Mesendoderm (in vitro differentiated cells): ENCODE data around the gene IMP4.

ENCODE experiments used
- DNase-seq: peaks from one replicate; pipeline ENCODE4 v3.0.0; 2013
- H2AK5ac ChIP-seq: 2 replicates; pipeline ENCODE4 v1.6.1; 2013; ENCODE audit warnings: low read length, inconsistent platforms
- H2BK120ac ChIP-seq: 2 replicates; pipeline ENCODE4 v1.6.1; 2013; ENCODE audit warnings: low read depth, mild to moderate bottlenecking, low read length, moderate library complexity, mixed read lengths
- H2BK15ac ChIP-seq: replicated peaks from 2 replicates; pipeline ENCODE4 v1.6.1; 2013; ENCODE audit warnings: low read depth, mild to moderate bottlenecking, moderate library complexity
- H2BK5ac ChIP-seq: 2 replicates; pipeline ENCODE4 v1.6.1; 2013; ENCODE audit warnings: low read length, inconsistent platforms
- H3K18ac ChIP-seq: 2 replicates; pipeline ENCODE4 v1.6.1; 2013; ENCODE audit warnings: mild to moderate bottlenecking, low read length, mixed read lengths
- H3K23ac ChIP-seq: one replicate; pipeline ENCODE4 v1.6.1; 2013; ENCODE audit warnings: low read length
- H3K27ac ChIP-seq: 2 replicates; pipeline ENCODE4 v1.5.1; 2013; ENCODE audit warnings: low read depth, mild to moderate bottlenecking, inconsistent platforms, low read length, moderate library complexity
- H3K27me3 ChIP-seq: 2 replicates; pipeline ENCODE4 v1.6.1; 2013; ENCODE audit warnings: low read length, control low read depth, mild to moderate bottlenecking, inconsistent platforms; ENCODE audit not compliant: insufficient read depth, poor library complexity
- H3K36me3 ChIP-seq: 2 replicates; pipeline ENCODE4 v1.6.1; 2013; ENCODE audit warnings: low read length, inconsistent platforms; ENCODE audit not compliant: control insufficient read depth, insufficient read depth
- H3K4ac ChIP-seq: one replicate; pipeline ENCODE4 v1.6.1; 2013; ENCODE audit warnings: low read depth, mild to moderate bottlenecking, low read length, moderate library complexity
- H3K4me1 ChIP-seq: 2 replicates; pipeline ENCODE4 v1.6.1; 2013; ENCODE audit warnings: low read depth, low read length, inconsistent platforms; ENCODE audit not compliant: control insufficient read depth
- H3K4me2 ChIP-seq: 2 replicates; pipeline ENCODE4 v1.6.1; 2013; ENCODE audit warnings: low read length
- H3K4me3 ChIP-seq: 2 replicates; pipeline ENCODE4 v1.5.1; 2013; ENCODE audit warnings: mild to moderate bottlenecking, low read length
- H3K56ac ChIP-seq: one replicate; pipeline ENCODE4 v1.6.1; 2013; ENCODE audit warnings: low read length
- H3K79me1 ChIP-seq: 2 replicates; pipeline ENCODE4 v1.6.1; 2013; ENCODE audit warnings: low read length, inconsistent platforms
- H3K79me2 ChIP-seq: 2 replicates; pipeline ENCODE4 v1.6.1; 2013; ENCODE audit warnings: mild to moderate bottlenecking, low read length; ENCODE audit not compliant: control insufficient read depth, insufficient read depth
- H3K9ac ChIP-seq: 2 replicates; pipeline ENCODE4 v1.6.1; 2013; ENCODE audit warnings: low read length, inconsistent platforms
- H4K5ac ChIP-seq: one replicate; pipeline ENCODE4 v1.6.1; 2013; ENCODE audit warnings: low read length
- H4K8ac ChIP-seq: one replicate; pipeline ENCODE4 v1.6.1; 2013; ENCODE audit warnings: low read depth, mild to moderate bottlenecking, control low read depth, low read length, moderate library complexity
- WGBS: extraction: QIAGEN DNeasy Blood & Tissue Kit; methylation state at CpG from one replicate; pipeline ENCODE4 v1.1.7; 2013; ENCODE audit warnings: low lambda C conversion rate, missing lambda C conversion rate; ENCODE audit not compliant: insufficient coverage; ENCODE audit errors: extremely low coverage; 5-methylcytosine and 5-hydroxymethylcytosine counted together

Gene IMP4

GRCh38 chr2:130376433-130377293, 34.0 kb downstream of the IMP4 start:
- Histone ChIP-seq H3K27ac (no peak overlapping the region), H3K9ac (no peak overlapping the region), H3K4me2 (no peak overlapping the region), H2AK5ac (no peak overlapping the region), H3K56ac (no peak overlapping the region), H4K5ac (no peak overlapping the region), H3K4me1 (peaks cover 8% of the 10 kb centered on the region), H3K79me2 (no peaks in the 10 kb centered on the region), H3K27me3 (no peaks in the 10 kb centered on the region), H3K79me1 (peaks cover 3% of the 10 kb centered on the region), H4K8ac (no peak overlapping the region), H2BK15ac (no peak overlapping the region), H3K4ac (no peak overlapping the region), H3K18ac (no peak overlapping the region), H3K23ac (no peak overlapping the region), H2BK5ac (no peak overlapping the region), H3K36me3 (no peaks in the 10 kb centered on the region), H3K4me3 (no peak overlapping the region), H2BK120ac (no peak overlapping the region)
- no CpG with 5 or more reads among the region's 11 CpGs for WGBS
- DNase-seq: peak; percentile 46

- Histone ChIP-seq H2BK15ac (no peak overlapping the region), H3K79me2 (no peaks in the 10 kb centered on the region), H3K27me3 (no peaks in the 10 kb centered on the region), H3K4me3 (no peak overlapping the region), H4K5ac (no peak overlapping the region), H3K4me1 (peaks cover 8% of the 10 kb centered on the region), H3K23ac (no peak overlapping the region), H2BK5ac (no peak overlapping the region), H2BK120ac (no peak overlapping the region), H4K8ac (no peak overlapping the region), H3K4me2 (no peak overlapping the region), H3K79me1 (peaks cover 3% of the 10 kb centered on the region), H3K18ac (no peak overlapping the region), H3K9ac (no peak overlapping the region), H3K27ac (no peak overlapping the region), H3K36me3 (no peaks in the 10 kb centered on the region), H3K4ac (no peak overlapping the region), H3K56ac (no peak overlapping the region), H2AK5ac (no peak overlapping the region)
- no peak for DNase-seq
- WGBS: no CpG with 5 or more reads among the region's 5 CpGs
Observed at GRCh38 chr2:130377491-130377890, 34.8 kb downstream of the IMP4 start.

GRCh38 chr2:130378206-130378897, 35.7 kb downstream of the IMP4 start:
- Histone ChIP-seq H2BK5ac (no peak overlapping the region), H3K4me2 (no peak overlapping the region), H2BK15ac (no peak overlapping the region), H3K4me1 (peaks cover 4% of the 10 kb centered on the region), H3K18ac (no peak overlapping the region), H4K8ac (no peak overlapping the region), H3K79me2 (no peaks in the 10 kb centered on the region), H3K27ac (no peak overlapping the region), H3K36me3 (no peaks in the 10 kb centered on the region), H4K5ac (no peak overlapping the region), H3K56ac (no peak overlapping the region), H3K79me1 (peaks cover 2% of the 10 kb centered on the region), H3K4ac (no peak overlapping the region), H3K23ac (no peak overlapping the region), H3K4me3 (no peak overlapping the region), H2AK5ac (no peak overlapping the region), H3K27me3 (no peaks in the 10 kb centered on the region), H3K9ac (no peak overlapping the region), H2BK120ac (no peak overlapping the region)
- no peak for DNase-seq
- WGBS: no CpG with 5 or more reads among the region's 3 CpGs

GRCh38 chr2:130378898-130379214, 36.2 kb downstream of the IMP4 start:
- no peak for DNase-seq
- Histone ChIP-seq H3K27me3 (no peaks in the 10 kb centered on the region), H2BK15ac (no peak overlapping the region), H3K56ac (no peak overlapping the region), H2BK5ac (no peak overlapping the region), H3K79me2 (no peaks in the 10 kb centered on the region), H3K36me3 (no peaks in the 10 kb centered on the region), H3K79me1 (no peaks in the 10 kb centered on the region), H3K4me1 (peaks cover 3% of the 10 kb centered on the region), H3K27ac (no peak overlapping the region), H4K5ac (no peak overlapping the region), H3K4ac (no peak overlapping the region), H3K9ac (no peak overlapping the region), H3K18ac (no peak overlapping the region), H2BK120ac (no peak overlapping the region), H4K8ac (no peak overlapping the region), H3K4me3 (no peak overlapping the region), H2AK5ac (no peak overlapping the region), H3K23ac (no peak overlapping the region), H3K4me2 (no peak overlapping the region)
- WGBS: no CpG with 5 or more reads among the region's 3 CpGs

GRCh38 chr2:130380096-130380934, 37.6 kb downstream of the IMP4 start:
- WGBS: no CpG with 5 or more reads among the region's 11 CpGs
- Histone ChIP-seq H3K18ac (no peak overlapping the region), H4K8ac (no peak overlapping the region)

More at GRCh38 chr2:130380096-130380934, 37.6 kb downstream of the IMP4 start:
- Histone ChIP-seq H3K23ac (no peak overlapping the region), H3K4me2 (no peak overlapping the region), H3K36me3 (no peaks in the 10 kb centered on the region), H2AK5ac (no peak overlapping the region), H3K27ac (no peak overlapping the region), H3K4me3 (no peak overlapping the region), H3K79me2 (no peaks in the 10 kb centered on the region), H2BK5ac (no peak overlapping the region), H2BK15ac (no peak overlapping the region), H3K9ac (no peak overlapping the region), H3K79me1 (no peaks in the 10 kb centered on the region), H2BK120ac (no peak overlapping the region), H3K4me1 (peaks cover 3% of the 10 kb centered on the region), H3K27me3 (no peaks in the 10 kb centered on the region), H4K5ac (no peak overlapping the region), H3K4ac (no peak overlapping the region), H3K56ac (no peak overlapping the region)
- DNase-seq: peak; percentile 41
